Endothelial cell of umbilical vein (primary cell): ENCODE data around the gene EFNA5.

Source experiments
- EZH2 ChIP-seq: IDR thresholded peaks from 2 replicates; pipeline ENCODE4 v1.6.1; 2012; ENCODE audit warnings: borderline replicate concordance, low read depth, mild to moderate bottlenecking, moderate library complexity, low read length, inconsistent platforms; ENCODE audit not compliant: severe bottlenecking
- FOS ChIP-seq: IDR thresholded peaks from 2 replicates; pipeline ENCODE4 v1.6.1; 2011; ENCODE audit warnings: mild to moderate bottlenecking, low read length, moderate library complexity, borderline replicate concordance; ENCODE audit not compliant: insufficient read depth
- GATA2 ChIP-seq: IDR thresholded peaks from 2 replicates; pipeline ENCODE4 v1.7.0; 2011; ENCODE audit warnings: low read depth, mild to moderate bottlenecking, moderate library complexity, mixed read lengths, low read length; ENCODE audit not compliant: insufficient read length, insufficient read depth
- JUN ChIP-seq: IDR thresholded peaks from 2 replicates; pipeline ENCODE4 v1.6.1; 2011; ENCODE audit warnings: borderline replicate concordance, low read depth; ENCODE audit not compliant: insufficient read length, insufficient read depth
- MYC ChIP-seq: IDR thresholded peaks from one replicate; pipeline ENCODE4 v1.6.1; 2011; ENCODE audit warnings: mild to moderate bottlenecking, low read depth, low read length
- POLR2A ChIP-seq: IDR thresholded peaks from 2 replicates; pipeline ENCODE4 v1.6.1; 2012; ENCODE audit warnings: low read depth, mild to moderate bottlenecking, control low read depth, low read length
- POLR2AphosphoS5 ChIP-seq: IDR thresholded peaks from 2 replicates; pipeline ENCODE4 v1.6.1; 2012; ENCODE audit warnings: low read depth, mild to moderate bottlenecking, control low read depth, low read length, moderate library complexity; ENCODE audit not compliant: insufficient read depth
- TF ChIP-seq, protein P1 (sequence below): IDR thresholded peaks from 2 replicates; pipeline ENCODE4 v1.6.1; 2011; ENCODE audit not compliant: insufficient read depth, insufficient read length
- TF ChIP-seq, protein P2 (sequence below), 2 donors: IDR thresholded peaks; 1 replicate in 1 of 2; 2 replicates in 1 of 2; pipeline ENCODE4 v1.5.1; 2011; ENCODE audit warnings: low read length in 2 of 2, mild to moderate bottlenecking in 2 of 2, moderate library complexity in 2 of 2, control low read depth in 1 of 2, inconsistent platforms in 1 of 2, low read depth in 1 of 2; ENCODE audit not compliant: insufficient read depth in 1 of 2; ENCODE audit errors: extremely low read depth in 1 of 2

DNA sequence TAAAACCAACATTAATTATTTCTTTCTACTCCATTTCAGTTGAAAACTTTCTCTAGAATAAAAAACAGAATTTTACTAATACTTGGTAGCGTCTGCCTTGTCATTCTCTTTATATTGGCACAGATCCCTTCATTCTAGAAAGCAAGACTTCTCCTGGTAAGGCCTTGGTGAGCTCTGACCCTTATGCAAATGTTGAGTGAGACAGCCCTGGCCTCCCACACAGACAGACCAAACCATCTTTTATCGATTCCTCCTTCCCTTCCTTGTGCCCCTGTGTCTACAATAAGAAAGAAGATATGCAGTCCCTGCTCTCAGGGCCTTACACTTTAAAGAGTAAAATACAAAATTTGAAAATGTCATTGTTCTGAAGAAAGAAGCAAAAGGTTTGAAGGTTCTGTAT lies 262.2 kb downstream of the EFNA5 start:
- TF ChIP-seq, protein P1, sequence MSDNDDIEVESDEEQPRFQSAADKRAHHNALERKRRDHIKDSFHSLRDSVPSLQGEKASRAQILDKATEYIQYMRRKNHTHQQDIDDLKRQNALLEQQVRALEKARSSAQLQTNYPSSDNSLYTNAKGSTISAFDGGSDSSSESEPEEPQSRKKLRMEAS, result no peak
- TF ChIP-seq, protein P2, sequence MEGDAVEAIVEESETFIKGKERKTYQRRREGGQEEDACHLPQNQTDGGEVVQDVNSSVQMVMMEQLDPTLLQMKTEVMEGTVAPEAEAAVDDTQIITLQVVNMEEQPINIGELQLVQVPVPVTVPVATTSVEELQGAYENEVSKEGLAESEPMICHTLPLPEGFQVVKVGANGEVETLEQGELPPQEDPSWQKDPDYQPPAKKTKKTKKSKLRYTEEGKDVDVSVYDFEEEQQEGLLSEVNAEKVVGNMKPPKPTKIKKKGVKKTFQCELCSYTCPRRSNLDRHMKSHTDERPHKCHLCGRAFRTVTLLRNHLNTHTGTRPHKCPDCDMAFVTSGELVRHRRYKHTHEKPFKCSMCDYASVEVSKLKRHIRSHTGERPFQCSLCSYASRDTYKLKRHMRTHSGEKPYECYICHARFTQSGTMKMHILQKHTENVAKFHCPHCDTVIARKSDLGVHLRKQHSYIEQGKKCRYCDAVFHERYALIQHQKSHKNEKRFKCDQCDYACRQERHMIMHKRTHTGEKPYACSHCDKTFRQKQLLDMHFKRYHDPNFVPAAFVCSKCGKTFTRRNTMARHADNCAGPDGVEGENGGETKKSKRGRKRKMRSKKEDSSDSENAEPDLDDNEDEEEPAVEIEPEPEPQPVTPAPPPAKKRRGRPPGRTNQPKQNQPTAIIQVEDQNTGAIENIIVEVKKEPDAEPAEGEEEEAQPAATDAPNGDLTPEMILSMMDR (IDR thresholded peaks at IDR 0.05; ENCODE audit: extremely low read depth in 1 of 2, insufficient read depth in 1 of 2, low read depth in 1 of 2, low read length in 2 of 2), result no peak
- TF ChIP-seq POLR2A, result no peak
- no peak for TF ChIP-seq POLR2AphosphoS5
- no peak for TF ChIP-seq EZH2
- no peak for TF ChIP-seq FOS
- TF ChIP-seq MYC, result no peak
- no peak for TF ChIP-seq JUN
- TF ChIP-seq GATA2, result no peak
